ENCODE measurements around the gene EGR2.
"Not testable (repeated sequence)": the region's sequence is repeated elsewhere in the genome, so short reads cannot be mapped to it uniquely, and the experiment has no call there.

The EGR2 gene

GRCh38 chr10:62795100-62795499 lies 21.1 kb downstream of the EGR2 start:
- no peak overlapping the region for H3K27ac Mint-ChIP-seq
- H3K4me3 Mint-ChIP-seq, result no peak overlapping the region
- no peaks in the 10 kb centered on the region for H3K4me1 Mint-ChIP-seq
- no peaks in the 10 kb centered on the region for H3K27me3 Mint-ChIP-seq
- H3K36me3 Mint-ChIP-seq, result no peaks in the 10 kb centered on the region
- DNase-seq (ENCODE audit: low spot score in 2 of 2) (no peak), ATAC-seq (ENCODE audit: low read depth) (no peak)
- no peaks in the 10 kb centered on the region for H3K9me3 Mint-ChIP-seq

- ATAC-seq (ENCODE audit: low read depth) (no peak), DNase-seq (ENCODE audit: low spot score in 2 of 2) (no peak)
- H3K9me3 Mint-ChIP-seq, result no peaks in the 10 kb centered on the region
Observed at GRCh38 chr10:62794306-62794705, 21.9 kb downstream of the EGR2 start.

GRCh38 chr10:62792261-62792660 lies 23.9 kb downstream of the EGR2 start:
- no peak overlapping the region for H3K27ac Mint-ChIP-seq
- H3K4me3 Mint-ChIP-seq, result no peak overlapping the region
- H3K27me3 Mint-ChIP-seq, result peaks cover 1% of the 10 kb centered on the region
- DNase-seq (ENCODE audit: low spot score in 2 of 2), result no peak
- no peaks in the 10 kb centered on the region for H3K36me3 Mint-ChIP-seq
- H3K9me3 Mint-ChIP-seq, result no peaks in the 10 kb centered on the region
- ATAC-seq (ENCODE audit: low read depth), result no peak
- H3K4me1 Mint-ChIP-seq, result no peaks in the 10 kb centered on the region

More at GRCh38 chr10:62794306-62794705, 21.9 kb downstream of the EGR2 start:
- peaks cover 1% of the 10 kb centered on the region for H3K27me3 Mint-ChIP-seq
- no peak overlapping the region for H3K4me3 Mint-ChIP-seq
- H3K27ac Mint-ChIP-seq, result no peak overlapping the region
- no peaks in the 10 kb centered on the region for H3K4me1 Mint-ChIP-seq
- H3K36me3 Mint-ChIP-seq, result no peaks in the 10 kb centered on the region

- DNase-seq (ENCODE audit: low spot score in 2 of 2), result no peak
- Mint-ChIP-seq H3K36me3 (no peaks in the 10 kb centered on the region), H3K9me3 (peaks cover 1% of the 10 kb centered on the region), H3K27me3 (peaks cover 1% of the 10 kb centered on the region), H3K4me3 (no peak overlapping the region), H3K27ac (no peak overlapping the region), H3K4me1 (no peaks in the 10 kb centered on the region)
- ATAC-seq (ENCODE audit: low read depth), result no peak
Observed at GRCh38 chr10:62790571-62790970, 25.6 kb downstream of the EGR2 start.

GRCh38 chr10:62790019-62790555 lies 26.1 kb downstream of the EGR2 start:
- no peak for ATAC-seq (ENCODE audit: low read depth)
- H3K9me3 Mint-ChIP-seq, result peaks cover 5% of the 10 kb centered on the region
- peaks cover 3% of the 10 kb centered on the region for H3K36me3 Mint-ChIP-seq
- no peak overlapping the region for H3K27ac Mint-ChIP-seq
- peaks cover 1% of the 10 kb centered on the region for H3K27me3 Mint-ChIP-seq
- DNase-seq (ENCODE audit: low spot score in 2 of 2), result no peak
- no peak overlapping the region for H3K4me3 Mint-ChIP-seq
- H3K4me1 Mint-ChIP-seq, result no peaks in the 10 kb centered on the region

GRCh38 chr10:62788861-62789467 lies 27.2 kb downstream of the EGR2 start:
- Mint-ChIP-seq H3K9me3 (peaks cover 8% of the 10 kb centered on the region), H3K4me1 (no peaks in the 10 kb centered on the region), H3K4me3 (no peak overlapping the region), H3K27me3 (peaks cover 1% of the 10 kb centered on the region), H3K27ac (no peak overlapping the region), H3K36me3 (peaks cover 9% of the 10 kb centered on the region)
- no peak for DNase-seq (ENCODE audit: low spot score in 2 of 2)
- ATAC-seq (ENCODE audit: low read depth), result no peak

- Mint-ChIP-seq H3K9me3 (peaks cover 10% of the 10 kb centered on the region), H3K36me3 (peaks cover 11% of the 10 kb centered on the region)
- not testable (repeated sequence) for DNase-seq (ENCODE audit: low spot score in 2 of 2); H3K27me3 Mint-ChIP-seq; H3K4me3 Mint-ChIP-seq; H3K4me1 Mint-ChIP-seq; H3K27ac Mint-ChIP-seq; ATAC-seq (ENCODE audit: low read depth)
Observed at GRCh38 chr10:62788285-62788684, 27.9 kb downstream of the EGR2 start.

- H3K4me3 Mint-ChIP-seq; DNase-seq (ENCODE audit: low spot score in 2 of 2); H3K4me1 Mint-ChIP-seq; ATAC-seq (ENCODE audit: low read depth); H3K27ac Mint-ChIP-seq; H3K27me3 Mint-ChIP-seq: not testable (repeated sequence)
- peaks cover 11% of the 10 kb centered on the region for H3K36me3 Mint-ChIP-seq
- H3K9me3 Mint-ChIP-seq, result peaks cover 10% of the 10 kb centered on the region
Observed at GRCh38 chr10:62784537-62784936, 31.6 kb downstream of the EGR2 start.

GRCh38 chr10:62779487-62780248 lies 36.5 kb downstream of the EGR2 start:
- peaks cover 4% of the 10 kb centered on the region for H3K36me3 Mint-ChIP-seq
- peaks cover 20% of the 10 kb centered on the region for H3K4me1 Mint-ChIP-seq
- peaks cover 2% of the 10 kb centered on the region for H3K9me3 Mint-ChIP-seq
- H3K4me3 Mint-ChIP-seq, result peak overlapping the region; percentile 14
- peak overlapping the region; percentile 76 for H3K27ac Mint-ChIP-seq
- H3K27me3 Mint-ChIP-seq, result no peaks in the 10 kb centered on the region
- peak; percentile 99 for ATAC-seq (ENCODE audit: low read depth)
- peak; percentile 64 to 85 for DNase-seq (ENCODE audit: low spot score in 2 of 2)

GRCh38 chr10:62778125-62778524 lies 38.0 kb downstream of the EGR2 start:
- no peak for DNase-seq (ENCODE audit: low spot score in 2 of 2)
- Mint-ChIP-seq H3K4me1 (peaks cover 20% of the 10 kb centered on the region), H3K27ac (peak overlapping the region; percentile 76), H3K4me3 (no peak overlapping the region), H3K27me3 (no peaks in the 10 kb centered on the region), H3K9me3 (no peaks in the 10 kb centered on the region), H3K36me3 (no peaks in the 10 kb centered on the region)
- ATAC-seq (ENCODE audit: low read depth), result no peak

GRCh38 chr10:62772186-62772974 lies 43.8 kb downstream of the EGR2 start:
- Mint-ChIP-seq H3K9me3 (no peaks in the 10 kb centered on the region), H3K27ac (no peak overlapping the region), H3K27me3 (peaks cover 1% of the 10 kb centered on the region), H3K4me3 (no peak overlapping the region), H3K4me1 (peaks cover 5% of the 10 kb centered on the region), H3K36me3 (no peaks in the 10 kb centered on the region)
- ATAC-seq (ENCODE audit: low read depth) (no peak), DNase-seq (ENCODE audit: low spot score in 2 of 2) (no peak)

GRCh38 chr10:62769574-62770242 lies 46.5 kb downstream of the EGR2 start:
- Mint-ChIP-seq H3K4me3 (no peak overlapping the region), H3K36me3 (no peaks in the 10 kb centered on the region), H3K27me3 (peaks cover 1% of the 10 kb centered on the region), H3K4me1 (peaks cover 5% of the 10 kb centered on the region), H3K27ac (no peak overlapping the region), H3K9me3 (no peaks in the 10 kb centered on the region)
- ATAC-seq (ENCODE audit: low read depth) (no peak), DNase-seq (ENCODE audit: low spot score in 2 of 2) (no peak)

GRCh38 chr10:62766386-62766785 lies 49.8 kb downstream of the EGR2 start:
- Mint-ChIP-seq H3K36me3 (no peaks in the 10 kb centered on the region), H3K9me3 (no peaks in the 10 kb centered on the region), H3K27me3 (no peaks in the 10 kb centered on the region), H3K4me1 (peaks cover 2% of the 10 kb centered on the region), H3K27ac (no peak overlapping the region), H3K4me3 (no peak overlapping the region)
- DNase-seq (ENCODE audit: low spot score in 2 of 2) (no peak), ATAC-seq (ENCODE audit: low read depth) (no peak)

Measured in memory B cell (primary cell).